Measurements from ENCODE around the gene MCU. TPM values are rescaled to one million over a fixed set of nuclear protein-coding genes. Genes with fewer than 3 reads are reported as not detected.

MCU gene
- total RNA-seq, 3 donors from 2014 or later (not counting 1 experiment from before 2014, with no cell fraction given): 13.1 to 15.6 (median 14.1) TPM

- no peak overlapping the region for H3K27ac ChIP-seq (ENCODE audit: low read length)
- no peaks in the 10 kb centered on the region for H3K27me3 ChIP-seq (ENCODE audit: control insufficient read depth, insufficient read depth, low read length)
- Mint-ChIP-seq H3K9me3 (no peaks in the 10 kb centered on the region), H3K4me3 (no peak overlapping the region), H3K36me3 (no peaks in the 10 kb centered on the region), H3K27ac (no peak overlapping the region), H3K4me1 (peaks cover 0 to 15% of the 10 kb centered on the region in 2 donors), H3K27me3 (ENCODE audit: low read depth in 2 of 2) (no peaks in the 10 kb centered on the region)
- DNase-seq (no peak), ATAC-seq (peak in 1 of 3 donors; percentile 30)
- no peaks in the 10 kb centered on the region for H3K36me3 ChIP-seq (ENCODE audit: control insufficient read depth, insufficient read depth, low read length)
- peaks cover 1% of the 10 kb centered on the region for H3K4me1 ChIP-seq (ENCODE audit: control insufficient read depth, insufficient read depth, low read length)
- H3K9me3 ChIP-seq (ENCODE audit: control insufficient read depth, insufficient read depth, low read length): no peaks in the 10 kb centered on the region
- 70% methylated on average over 1 of the region's 1 CpG for WGBS (ENCODE audit: insufficient coverage)
- TF ChIP-seq CTCF (IDR thresholded peaks at IDR 0.05): no peak
- H3K4me3 ChIP-seq (ENCODE audit: low read length): no peak overlapping the region
- intact Hi-C loops (cut with micrococcal nuclease): no loop called here
Measured at GRCh38 chr10:72759584-72759983, 67.6 kb downstream of the MCU start.

GRCh38 chr10:72761498-72761897 lies 69.6 kb downstream of the MCU start:
- no peak for TF ChIP-seq CTCF (IDR thresholded peaks at IDR 0.05)
- H3K27ac Mint-ChIP-seq: no peak overlapping the region
- DNase-seq (no peak), ATAC-seq (no peak)
- Histone ChIP-seq H3K4me3 (ENCODE audit: low read length) (no peak overlapping the region), H3K4me1 (ENCODE audit: control insufficient read depth, insufficient read depth, low read length) (no peaks in the 10 kb centered on the region), H3K9me3 (ENCODE audit: control insufficient read depth, insufficient read depth, low read length) (peaks cover 4% of the 10 kb centered on the region), H3K36me3 (ENCODE audit: control insufficient read depth, insufficient read depth, low read length) (no peaks in the 10 kb centered on the region), H3K27me3 (ENCODE audit: control insufficient read depth, insufficient read depth, low read length) (no peaks in the 10 kb centered on the region), H3K27ac (ENCODE audit: low read length) (no peak overlapping the region)
- no peaks in the 10 kb centered on the region for H3K36me3 Mint-ChIP-seq
- H3K4me3 Mint-ChIP-seq: no peak overlapping the region
- 100% methylated on average over 1 of the region's 1 CpG for WGBS (ENCODE audit: insufficient coverage)
- no peaks in the 10 kb centered on the region for H3K27me3 Mint-ChIP-seq (ENCODE audit: low read depth in 2 of 2)
- no peaks in the 10 kb centered on the region for H3K9me3 Mint-ChIP-seq
- intact Hi-C loops (cut with micrococcal nuclease): no loop called here
- peaks cover 0 to 11% of the 10 kb centered on the region in 2 donors for H3K4me1 Mint-ChIP-seq

GRCh38 chr10:72762042-72762441 lies 70.1 kb downstream of the MCU start:
- H3K27ac Mint-ChIP-seq: no peak overlapping the region
- no peak overlapping the region for H3K4me3 Mint-ChIP-seq
- H3K27me3 Mint-ChIP-seq (ENCODE audit: low read depth in 2 of 2): no peaks in the 10 kb centered on the region
- H3K4me1 Mint-ChIP-seq: peaks cover 0 to 11% of the 10 kb centered on the region in 2 donors
- Histone ChIP-seq H3K27ac (ENCODE audit: low read length) (no peak overlapping the region), H3K36me3 (ENCODE audit: control insufficient read depth, insufficient read depth, low read length) (no peaks in the 10 kb centered on the region), H3K4me3 (ENCODE audit: low read length) (no peak overlapping the region), H3K9me3 (ENCODE audit: control insufficient read depth, insufficient read depth, low read length) (peaks cover 4% of the 10 kb centered on the region), H3K4me1 (ENCODE audit: control insufficient read depth, insufficient read depth, low read length) (no peaks in the 10 kb centered on the region), H3K27me3 (ENCODE audit: control insufficient read depth, insufficient read depth, low read length) (no peaks in the 10 kb centered on the region)
- TF ChIP-seq CTCF (IDR thresholded peaks at IDR 0.05): no peak
- H3K9me3 Mint-ChIP-seq: no peaks in the 10 kb centered on the region
- no peak for ATAC-seq
- intact Hi-C loops (cut with micrococcal nuclease): no loop called here
- no peak for DNase-seq
- H3K36me3 Mint-ChIP-seq: no peaks in the 10 kb centered on the region

DNA sequence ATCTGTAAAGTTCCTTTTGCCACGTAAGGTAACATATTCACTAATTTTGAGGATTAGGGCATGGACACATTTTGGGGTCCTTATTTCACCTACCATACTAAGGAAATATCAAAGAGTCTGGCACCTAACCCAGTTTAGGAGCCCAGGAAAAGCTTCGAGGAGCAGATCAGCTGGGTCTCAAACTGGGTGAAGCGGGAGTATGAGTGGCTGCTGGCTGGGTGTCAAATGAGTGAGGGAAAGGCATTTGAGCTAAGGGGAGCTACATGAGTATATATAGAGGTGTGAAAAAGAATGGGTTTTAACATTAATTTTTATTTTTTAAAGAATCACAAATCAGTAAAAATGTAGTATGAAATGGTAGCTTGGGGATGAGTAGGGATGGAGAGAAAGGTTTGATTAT lies 71.3 kb downstream of the MCU start:
- DNase-seq (no peak), ATAC-seq (no peak)
- Mint-ChIP-seq H3K27me3 (ENCODE audit: low read depth in 2 of 2) (no peaks in the 10 kb centered on the region), H3K36me3 (peaks cover 9% of the 10 kb centered on the region), H3K27ac (no peak overlapping the region), H3K9me3 (peaks cover 0 to 4% of the 10 kb centered on the region in 2 donors), H3K4me3 (no peak overlapping the region), H3K4me1 (peaks cover 0 to 5% of the 10 kb centered on the region in 2 donors)
- intact Hi-C loops (cut with micrococcal nuclease): no loop called here
- Histone ChIP-seq H3K9me3 (ENCODE audit: control insufficient read depth, insufficient read depth, low read length) (peaks cover 4% of the 10 kb centered on the region), H3K36me3 (ENCODE audit: control insufficient read depth, insufficient read depth, low read length) (no peaks in the 10 kb centered on the region), H3K27me3 (ENCODE audit: control insufficient read depth, insufficient read depth, low read length) (no peaks in the 10 kb centered on the region), H3K4me3 (ENCODE audit: low read length) (no peak overlapping the region), H3K4me1 (ENCODE audit: control insufficient read depth, insufficient read depth, low read length) (no peaks in the 10 kb centered on the region), H3K27ac (ENCODE audit: low read length) (no peak overlapping the region)
- no peak for TF ChIP-seq CTCF (IDR thresholded peaks at IDR 0.05)
- WGBS (ENCODE audit: insufficient coverage): 97% methylated on average over 3 of the region's 3 CpGs

Data from natural killer cell (primary cell).